ENCODE data around the gene URB2. TPM values are rescaled to one million over a fixed set of nuclear protein-coding genes. Genes with fewer than 3 reads are reported as not detected.

Gene URB2
- 8.2 and 11.3 TPM in 2 replicates for polyA plus RNA-seq (2012; rRNA removed)
- 5.7 and 8.1 TPM in 2 replicates for polyA plus RNA-seq (2012; cell fraction: cytosol; rRNA removed)
- polyA plus RNA-seq (2012; cell fraction: nucleus; rRNA removed), result 10.6 and 16.1 TPM in 2 replicates

DNA sequence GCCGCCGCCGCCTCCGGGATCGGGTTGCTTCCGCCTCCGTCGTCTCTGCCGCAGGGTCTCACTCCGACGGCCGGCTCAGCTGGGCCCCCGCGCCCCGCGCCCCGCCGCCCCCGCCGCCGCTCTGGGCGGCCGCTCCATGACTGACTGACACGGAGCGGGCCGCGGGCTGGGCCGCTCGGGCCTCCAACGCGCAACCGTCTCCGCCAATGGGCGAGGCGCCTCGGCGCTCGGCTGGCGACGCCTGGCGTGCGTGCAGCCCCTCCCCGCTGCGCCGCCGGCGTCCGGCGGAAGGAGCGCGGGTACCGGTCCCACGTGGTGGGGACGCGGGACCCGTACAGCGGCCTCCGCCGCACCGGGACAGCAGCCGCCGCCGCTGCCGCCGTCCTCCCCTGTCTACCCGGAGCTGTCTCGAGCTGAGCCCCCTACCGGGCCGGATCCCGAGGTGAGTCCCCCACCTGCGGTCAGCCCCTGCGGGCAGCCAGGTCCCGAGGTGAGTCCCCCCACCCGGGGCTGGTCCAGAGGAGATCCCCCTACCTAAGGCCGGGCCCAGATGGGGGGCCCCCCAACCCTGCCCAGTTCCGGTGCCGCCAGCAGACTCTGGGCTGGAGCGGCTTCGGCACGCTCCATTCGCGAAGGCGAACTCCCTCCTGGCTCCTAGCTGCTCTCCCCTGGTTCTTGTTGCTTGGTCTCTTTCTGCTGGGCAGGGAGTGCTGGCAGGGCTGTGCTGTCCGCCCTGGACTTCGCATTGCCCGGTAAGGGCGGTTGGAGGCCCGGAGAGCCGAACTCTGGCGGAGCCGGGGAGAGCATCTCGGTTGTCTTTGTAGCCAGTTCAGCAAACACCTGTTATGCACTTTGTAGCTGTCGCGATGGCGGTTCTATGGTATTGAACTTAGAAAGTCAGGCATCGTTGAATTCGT lies at the start of gene URB2, which contains the start of gene TAF5L:
TSS of gene URB2 (plus strand) at position 333 of the 917 bp plus-strand sequence. CDS start 1,387 bp downstream, outside the sequence.
TSS of gene TAF5L (minus strand) at position 208 of the 917 bp plus-strand sequence. CDS start 11,640 bp downstream, outside the sequence.
- WGBS (ENCODE audit: low lambda C conversion rate), result 3% methylated on average over 9 of the region's 97 CpGs
- TF ChIP-seq MXI1 (IDR thresholded peaks at IDR 0.05; ENCODE audit: low read depth, low read length), result peak; percentile 100
- TF ChIP-seq, protein P1, sequence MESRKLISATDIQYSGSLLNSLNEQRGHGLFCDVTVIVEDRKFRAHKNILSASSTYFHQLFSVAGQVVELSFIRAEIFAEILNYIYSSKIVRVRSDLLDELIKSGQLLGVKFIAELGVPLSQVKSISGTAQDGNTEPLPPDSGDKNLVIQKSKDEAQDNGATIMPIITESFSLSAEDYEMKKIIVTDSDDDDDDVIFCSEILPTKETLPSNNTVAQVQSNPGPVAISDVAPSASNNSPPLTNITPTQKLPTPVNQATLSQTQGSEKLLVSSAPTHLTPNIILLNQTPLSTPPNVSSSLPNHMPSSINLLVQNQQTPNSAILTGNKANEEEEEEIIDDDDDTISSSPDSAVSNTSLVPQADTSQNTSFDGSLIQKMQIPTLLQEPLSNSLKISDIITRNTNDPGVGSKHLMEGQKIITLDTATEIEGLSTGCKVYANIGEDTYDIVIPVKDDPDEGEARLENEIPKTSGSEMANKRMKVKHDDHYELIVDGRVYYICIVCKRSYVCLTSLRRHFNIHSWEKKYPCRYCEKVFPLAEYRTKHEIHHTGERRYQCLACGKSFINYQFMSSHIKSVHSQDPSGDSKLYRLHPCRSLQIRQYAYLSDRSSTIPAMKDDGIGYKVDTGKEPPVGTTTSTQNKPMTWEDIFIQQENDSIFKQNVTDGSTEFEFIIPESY (IDR thresholded peaks at IDR 0.05; ENCODE audit: borderline replicate concordance, low read depth), result no peak
- 0 out of 2 replicates have a peak, but pooled peaks have one; percentile 11 for TF ChIP-seq YY1 (IDR thresholded peaks at IDR 0.05; ENCODE audit: low read depth)
- no peak for TF ChIP-seq FOXJ3 (CRISPR knock-in tag; IDR thresholded peaks at IDR 0.05)
- no peak for TF ChIP-seq MEF2A (IDR thresholded peaks at IDR 0.05; ENCODE audit: borderline replicate concordance, low read depth)
- TF ChIP-seq REST (IDR thresholded peaks at IDR 0.05; ENCODE audit: low read depth, low read length), result peak; percentile 46; the same call in 1 of the 2 replicates
- TF ChIP-seq TCF12 (IDR thresholded peaks at IDR 0.05), result no peak
- TF ChIP-seq CHD2 (IDR thresholded peaks at IDR 0.05; ENCODE audit: low read length, partially characterized antibody), result peak; percentile 72
- TF ChIP-seq JUND (IDR thresholded peaks at IDR 0.05), result no peak
- TF ChIP-seq NRF1 (IDR thresholded peaks at IDR 0.05; ENCODE audit: low read depth, low read length), result no peak
- peak; percentile 98 for TF ChIP-seq SIN3A (IDR thresholded peaks at IDR 0.05; ENCODE audit: borderline replicate concordance, low read depth, low read length)
- TF ChIP-seq ELF1 (IDR thresholded peaks at IDR 0.05), result peak; percentile 55; the same call in 1 of the 2 replicates
- TF ChIP-seq USF2 (IDR thresholded peaks at IDR 0.05; ENCODE audit: borderline replicate concordance, low read depth, low read length), result peak; percentile 42
- no peak for TF ChIP-seq FOSL2 (IDR thresholded peaks at IDR 0.05; ENCODE audit: borderline replicate concordance, low read depth)
- peak; percentile 76 for TF ChIP-seq GABPA (IDR thresholded peaks at IDR 0.05; ENCODE audit: low read depth)
- no peak for TF ChIP-seq CTCF (IDR thresholded peaks at IDR 0.05)
- TF ChIP-seq IRF3 (IDR thresholded peaks at IDR 0.05; ENCODE audit: low read depth, low read length), result no peak
- peak; percentile 98 for TF ChIP-seq MAX (IDR thresholded peaks at IDR 0.05; ENCODE audit: low read depth)
- TF ChIP-seq GATA2 (CRISPR knock-in tag; IDR thresholded peaks at IDR 0.05), result no peak
- no peak for TF ChIP-seq FOXM1 (IDR thresholded peaks at IDR 0.05; ENCODE audit: low read depth)
- TF ChIP-seq NFIC (IDR thresholded peaks at IDR 0.05; ENCODE audit: borderline replicate concordance), result no peak
- TF ChIP-seq POLR2AphosphoS5 (IDR thresholded peaks at IDR 0.05; ENCODE audit: low read depth, low read length), result no peak; the same call in 1 of the 2 replicates

More for the DNA sequence above, at the start of gene URB2, which contains the start of gene TAF5L:
- Histone ChIP-seq H3K4me3 (ENCODE audit: low read depth in 2 of 2, low read length in 1 of 2) (peak within 1 kb of the TSS; percentile 98 to 99), H3F3A (replicated peaks; ENCODE audit: insufficient read depth) (no peaks in the 10 kb centered on the region), H3K36me3 (replicated peaks in 1 of 2; ENCODE audit: control insufficient read depth in 1 of 2, insufficient read depth in 2 of 2, low read length in 1 of 2) (peaks cover 0 to 12% of the 10 kb centered on the region in 2 experiments), H3K9me3 (no peaks in the 10 kb centered on the region), H3K9ac (peak within 1 kb of the TSS; percentile 72), H3K27ac (ENCODE audit: low read depth in 2 of 2, low read length in 1 of 2) (peak within 1 kb of the TSS; percentile 58 to 84; a peak in 3 of 4 replicates), H3K4me2 (peak within 1 kb of the TSS; percentile 92), H2AFZ (ENCODE audit: low read depth) (peak within 1 kb of the TSS; percentile 82), H4K20me1 (ENCODE audit: insufficient read depth) (peaks cover 40% of the 10 kb centered on the region), H3K79me2 (ENCODE audit: insufficient read depth) (peaks cover 91% of the 10 kb centered on the region), H3K4me1 (ENCODE audit: control insufficient read depth in 1 of 2, insufficient read depth in 2 of 2, low read depth in 1 of 2, low read length in 1 of 2) (peaks cover 5 to 22% of the 10 kb centered on the region in 2 experiments; a peak in 3 of 4 replicates), H3K27me3 (ENCODE audit: insufficient read depth) (no peaks in the 10 kb centered on the region), H3K9me2 (no peaks in the 10 kb centered on the region)
- peak; percentile 97 for DNase-seq
- POLR2A ChIA-PET, result interaction anchor here (1.2 to 1.8 kb wide), 2 partner anchors 67 kb away, joined by 4 read pairs; partner anchors contain the start of gene ABCB10
- CTCF ChIA-PET, result interaction anchor here (5.1 kb wide), 1 partner anchor 68 kb away, joined by 42 read pairs; the partner anchor contains the start of gene ABCB10

Data from SK-N-SH (cell line).